K562 (cell line): ENCODE data around the gene GLIS1. TPM values are rescaled to one million over a fixed set of nuclear protein-coding genes. Genes with fewer than 3 reads are reported as not detected.

ENCODE experiments used
- ATAC-seq: fragments of 200-7000 bp; cut with Tn5 transposase; 3 replicates; pipeline ENCODE4 v1.9.1; 2020; ENCODE audit warnings: moderate library complexity
- BruUV-seq: library from RNA; stranded (reverse); fragments of 400-500 nt; replicated peaks from 2 replicates; lab custom pipeline; 2021; lab: Mats Ljungman, UMichigan
- CTCF ChIA-PET: fragments of 300-600 bp; formaldehyde crosslinking; extraction: SDS; loops from one replicate; lab custom pipeline; 2021; ENCODE audit warnings: low intra/inter-chr PET ratio; lab: Yijun Ruan, JAX
- POLR2A ChIA-PET: fragments of 300-600, 350-650 bp; sonication (Branson Sonifier 250); formaldehyde crosslinking; extraction: SDS; loops from one replicate; lab custom pipeline; 2021; ENCODE audit warnings: antibody characterized with exemption, inconsistent platforms; lab: Yijun Ruan, JAX
- DNase-seq, 4 experiments: peaks; one replicate each; pipeline versions ENCODE4 v3.0.0 to v3.0.0-alpha.2; 2011 to 2018; ENCODE audit warnings: low spot score in 3 of 4, mixed read lengths in 3 of 4; ENCODE audit errors: extremely low read depth in 1 of 4
- FAIRE-seq: peaks from 2 replicates; lab custom pipeline; 2011; peaks lifted over from hg19 to GRCh38; lab: Jason Lieb, UNC
- H2AFZ ChIP-seq: 2 replicates; pipeline ENCODE4 v1.6.0; 2011; ENCODE audit warnings: low read depth, low read length, control low read depth, inconsistent platforms
- H3K27ac ChIP-seq: fragments of 200-600 bp; 3 replicates; pipeline ENCODE4 v1.8.0; 2011; ENCODE audit warnings: low read depth, mild to moderate bottlenecking, control low read depth, inconsistent platforms, low read length, moderate library complexity, mixed read lengths; ENCODE audit errors: extremely low read depth
- H3K27me3 ChIP-seq, 2 experiments: fragments of 300-600 bp in 1 of 2; 2 replicates in 1 of 2; 3 replicates in 1 of 2; pipeline versions ENCODE4 v1.6.0 to v1.8.0; 2011; ENCODE audit warnings: inconsistent platforms in 2 of 2, low read length in 2 of 2, mild to moderate bottlenecking in 1 of 2, mixed read lengths in 1 of 2, moderate library complexity in 1 of 2; ENCODE audit not compliant: control insufficient read depth in 2 of 2, insufficient read depth in 2 of 2
- H3K36me3 ChIP-seq: fragments of 300-600 bp; 3 replicates; pipeline ENCODE4 v1.8.0; 2011; ENCODE audit warnings: mild to moderate bottlenecking, low read length, inconsistent platforms; ENCODE audit not compliant: control insufficient read depth, insufficient read depth
- H3K4me1 ChIP-seq, 2 experiments: fragments of 200-600 bp in 1 of 2; replicated peaks in 1 of 2; 2 replicates in 1 of 2; 3 replicates in 1 of 2; pipeline versions ENCODE4 v1.5.1 to v1.8.0; 2011; ENCODE audit warnings: inconsistent platforms in 2 of 2, low read length in 2 of 2, mild to moderate bottlenecking in 1 of 2, mixed read lengths in 1 of 2, moderate library complexity in 1 of 2; ENCODE audit not compliant: control insufficient read depth in 2 of 2, insufficient read depth in 2 of 2
- H3K4me2 ChIP-seq: 2 replicates; pipeline ENCODE4 v1.6.1; 2011; ENCODE audit warnings: low read length, control low read depth, inconsistent platforms, mixed read lengths; ENCODE audit not compliant: insufficient read depth
- H3K4me3 ChIP-seq: fragments of 200-600 bp; sonication (generic), shearing (Covaris generic); 2 replicates; pipeline ENCODE4 v1.5.1; 2016; ENCODE audit warnings: control low read depth, inconsistent platforms
- H3K79me2 ChIP-seq: fragments of 200-600 bp; 3 replicates; pipeline ENCODE4 v1.8.0; 2011; ENCODE audit warnings: low read length, inconsistent platforms; ENCODE audit not compliant: control insufficient read depth, insufficient read depth
- H3K9ac ChIP-seq, 2 experiments: 2 replicates each; pipeline versions ENCODE4 v1.6.0 to v1.6.1; 2011; ENCODE audit warnings: low read depth in 2 of 2, low read length in 2 of 2, control low read depth in 1 of 2, inconsistent platforms in 1 of 2, mild to moderate bottlenecking in 1 of 2, mixed read lengths in 1 of 2; ENCODE audit not compliant: insufficient read depth in 1 of 2
- H3K9me1 ChIP-seq: one replicate; pipeline ENCODE4 v1.6.0; 2011; ENCODE audit warnings: inconsistent platforms, mild to moderate bottlenecking, low read length, moderate library complexity; ENCODE audit not compliant: control insufficient read depth, insufficient read depth
- H3K9me3 ChIP-seq: replicated peaks from 2 replicates; pipeline ENCODE4 v1.5.1; 2011; ENCODE audit warnings: low read depth, low read length, inconsistent platforms; ENCODE audit not compliant: control insufficient read depth, insufficient read depth
- H4K20me1 ChIP-seq: replicated peaks from 2 replicates; pipeline ENCODE4 v1.6.1; 2011; ENCODE audit warnings: low read length, inconsistent platforms, mixed read lengths; ENCODE audit not compliant: control insufficient read depth, insufficient read depth
- CBX2 ChIP-seq: fragments of 200-600 bp; sonication (generic); IDR thresholded peaks from one replicate; pipeline ENCODE4 v1.6.1; 2012; ENCODE audit warnings: mild to moderate bottlenecking, low read length, inconsistent platforms; ENCODE audit not compliant: insufficient read depth, poor library complexity, severe bottlenecking
- FOXK1 ChIP-seq: sonication (generic); formaldehyde crosslinking; IDR thresholded peaks from 2 replicates; pipeline ENCODE4 v1.8.0; 2022; ENCODE audit warnings: missing genetic modification reagents, mild to moderate bottlenecking, borderline replicate concordance
- HMGN3 ChIP-seq: IDR thresholded peaks from 2 replicates; pipeline ENCODE4 v1.6.1; 2011; ENCODE audit warnings: borderline replicate concordance, low read depth, mild to moderate bottlenecking, mixed read lengths, low read length; ENCODE audit not compliant: insufficient read length; ENCODE audit errors: extremely low read depth
- LCOR ChIP-seq: sonication (generic); formaldehyde crosslinking; IDR thresholded peaks from 2 replicates; pipeline ENCODE4 v1.8.0; 2022; ENCODE audit warnings: mild to moderate bottlenecking, missing genetic modification reagents
- NCOR1 ChIP-seq: fragments of 450-650 bp; IDR thresholded peaks from 2 replicates; pipeline ENCODE4 v1.6.1; 2016; ENCODE audit warnings: mild to moderate bottlenecking, moderate library complexity
- NRF1 ChIP-seq, 2 experiments: fragments of 450-650 bp; IDR thresholded peaks in 1 of 2; conservative IDR thresholded peaks in 1 of 2; 2 replicates each; pipeline ENCODE4 v1.6.1; 2014; ENCODE audit warnings: mild to moderate bottlenecking in 2 of 2
- PHF20 ChIP-seq: fragments of 450-650 bp; IDR thresholded peaks from 2 replicates; pipeline ENCODE4 v1.6.1; 2018; ENCODE audit not compliant: partially characterized antibody
- ZC3H11A ChIP-seq: IDR thresholded peaks from 2 replicates; pipeline ENCODE4 v1.6.1; 2012; ENCODE audit warnings: low read depth, low read length, improper control_type of control experiment
- ZNF175 ChIP-seq: fragments of 200-800 bp; sonication (Bioruptor generic); IDR thresholded peaks from 2 replicates; pipeline ENCODE4 v1.6.1; 2016; ENCODE audit warnings: low read depth, mild to moderate bottlenecking, missing genetic modification characterization, missing compliant biosample characterization
- ZNF316 ChIP-seq: fragments of 450-650 bp; IDR thresholded peaks from 2 replicates; pipeline ENCODE4 v1.6.1; 2016
- ZNF436 ChIP-seq: fragments of 250-450, 450-650 bp; sonication (Bioruptor Pico); formaldehyde crosslinking; IDR thresholded peaks from 2 replicates; pipeline ENCODE4 v1.7.0; 2020; ENCODE audit warnings: mild to moderate bottlenecking
- WGBS: fragments of 100-300 bp; shearing (Covaris generic); methylation state at CpG from one replicate; pipeline ENCODE4 v1.1.6; 2016; ENCODE audit warnings: low coverage, mixed read lengths; ENCODE audit not compliant: insufficient coverage; ENCODE audit errors: missing lambda C conversion rate; 5-methylcytosine and 5-hydroxymethylcytosine counted together
- in situ Hi-C: fragments of 300-500 bp; cut with MboI; formaldehyde crosslinking; loops from 4 replicates; pipeline ENCODE4 v1.15.0; 2018; ENCODE audit warnings: inconsistent platforms, mixed read lengths
- intact Hi-C: fragments of 100-400 bp; cut with micrococcal nuclease; formaldehyde crosslinking; loops from 2 replicates; pipeline ENCODE4 v1.14.2; 2022
- polyA plus RNA-seq, 8 experiments: library from polyadenylated mRNA; depleted of rRNA in 4 of 8; stranded (reverse) in 5 of 8; unstranded in 3 of 8; fragments of >200 nt; fragmentation: Nextera tagmentation in 2 of 8; fragmentation: Illumina TruSeq in 1 of 8; extraction: Ambion mirVana in 2 of 8; extraction: Trizol in 1 of 8; gene quantifications; 2 replicates each; pipeline versions ENCODE4 v1.2.1 to v1.2.3, GENCODE V29; 2011 to 2014; ENCODE audit warnings: inconsistent platforms in 1 of 8, missing spikeins in 1 of 8
- total RNA-seq, 7 experiments: library from RNA; depleted of rRNA in 6 of 7; stranded (reverse); fragments of >200 nt in 6 of 7; fragmentation: Illumina TruSeq in 2 of 7; extraction: Trizol in 2 of 7; gene quantifications; 2 replicates each; pipeline versions ENCODE4 v1.2.1 to v1.2.3, GENCODE V29; 2011 to 2021; ENCODE audit warnings: low replicate concordance in 1 of 7
- TF ChIP-seq, protein P1 (sequence below): fragments of 150-350 bp; conservative IDR thresholded peaks from 2 replicates; pipeline ENCODE4 v1.6.1; 2014; ENCODE audit warnings: low read length
- TF ChIP-seq, protein P2 (sequence below): fragments of 250-450 bp; sonication (Bioruptor Pico); IDR thresholded peaks from 2 replicates; pipeline ENCODE4 v1.5.0; 2021; ENCODE audit warnings: mild to moderate bottlenecking, moderate library complexity
- TF ChIP-seq, protein P3 (sequence below): fragments of 450-650 bp; formaldehyde crosslinking; IDR thresholded peaks from 2 replicates; pipeline ENCODE4 v1.4.0; 2020; ENCODE audit warnings: mild to moderate bottlenecking, moderate library complexity

GLIS1 gene
- total and polyA plus RNA-seq, 9 of the 15 experiments (the other 6 are each of a cell fraction or from before 2014, with no cell fraction given): not detected

DNA sequence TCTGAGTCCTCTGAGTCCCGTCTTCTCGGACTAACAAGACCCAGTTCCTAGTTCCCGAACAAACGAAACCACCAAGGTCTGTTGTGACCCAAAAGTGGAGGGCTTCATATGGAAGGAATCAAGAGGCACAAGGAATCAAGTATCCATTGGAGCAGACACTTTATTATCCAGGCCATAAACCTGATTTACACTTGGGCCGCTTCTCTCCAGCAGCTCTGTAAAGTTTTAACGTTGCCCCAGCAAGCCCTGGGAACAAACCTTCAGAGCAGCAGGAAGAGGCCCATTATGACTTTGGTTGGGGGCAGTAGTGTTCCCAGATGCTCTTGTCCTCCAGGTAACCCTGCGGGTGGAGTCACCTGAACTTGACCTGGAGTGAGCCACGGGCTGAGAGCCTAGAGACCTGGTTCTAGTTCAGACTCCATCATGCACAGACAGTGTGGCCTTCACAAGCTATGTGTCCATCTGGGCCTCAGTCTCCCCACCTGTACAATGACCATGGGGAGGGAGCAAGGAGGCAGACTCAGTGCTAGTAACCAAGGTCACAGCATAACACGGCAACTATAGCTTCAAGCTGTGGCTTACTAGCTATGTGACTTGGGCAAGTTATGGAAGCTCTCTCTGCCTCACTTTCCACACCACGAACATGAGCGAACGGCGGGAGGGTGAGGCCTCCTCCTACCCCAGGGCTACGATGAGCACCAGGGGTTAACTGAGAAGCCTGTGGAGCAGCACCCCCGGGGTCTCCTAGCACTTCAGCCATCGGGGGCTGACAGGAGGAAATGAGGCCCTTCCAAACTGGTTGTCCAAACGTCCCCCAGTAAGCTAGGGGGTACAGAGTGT, 95.7 kb downstream of the GLIS1 start:
- POLR2A ChIA-PET: interaction anchor here (0.6 to 1.5 kb wide), 3 partner anchors 13 to 264 kb away, joined by 3 to 4 read pairs (median 3); no protein-coding TSS in a partner anchor
- Histone ChIP-seq H3K4me1 (no peaks in the 10 kb centered on the region), H3K79me2 (no peaks in the 10 kb centered on the region), H3K9ac (no peak overlapping the region), H3K27me3 (peaks cover 22 to 64% of the 10 kb centered on the region in 2 experiments), H3K36me3 (no peaks in the 10 kb centered on the region), H3K4me3 (no peak overlapping the region), H3K9me1 (no peaks in the 10 kb centered on the region), H2AFZ (no peak overlapping the region), H3K27ac (no peak overlapping the region), H3K9me3 (no peaks in the 10 kb centered on the region), H4K20me1 (peaks cover 7% of the 10 kb centered on the region; the same call in 1 of the 2 replicates), H3K4me2 (no peak overlapping the region)
- BruUV-seq: no TSS peak
- in situ Hi-C loops: no loop called here
- no peak for FAIRE-seq
- WGBS: 0% methylated on average over 17 of the region's 17 CpGs
- intact Hi-C loops: no loop called here
- CTCF ChIA-PET: no interaction called here
- no peak for ATAC-seq
- no peak for DNase-seq
- TF ChIP-seq NRF1 (conservative IDR thresholded peaks at IDR 0.05 in 1 of 2, IDR thresholded peaks at IDR 0.05 in 1 of 2): no peak
- TF ChIP-seq, protein P1, sequence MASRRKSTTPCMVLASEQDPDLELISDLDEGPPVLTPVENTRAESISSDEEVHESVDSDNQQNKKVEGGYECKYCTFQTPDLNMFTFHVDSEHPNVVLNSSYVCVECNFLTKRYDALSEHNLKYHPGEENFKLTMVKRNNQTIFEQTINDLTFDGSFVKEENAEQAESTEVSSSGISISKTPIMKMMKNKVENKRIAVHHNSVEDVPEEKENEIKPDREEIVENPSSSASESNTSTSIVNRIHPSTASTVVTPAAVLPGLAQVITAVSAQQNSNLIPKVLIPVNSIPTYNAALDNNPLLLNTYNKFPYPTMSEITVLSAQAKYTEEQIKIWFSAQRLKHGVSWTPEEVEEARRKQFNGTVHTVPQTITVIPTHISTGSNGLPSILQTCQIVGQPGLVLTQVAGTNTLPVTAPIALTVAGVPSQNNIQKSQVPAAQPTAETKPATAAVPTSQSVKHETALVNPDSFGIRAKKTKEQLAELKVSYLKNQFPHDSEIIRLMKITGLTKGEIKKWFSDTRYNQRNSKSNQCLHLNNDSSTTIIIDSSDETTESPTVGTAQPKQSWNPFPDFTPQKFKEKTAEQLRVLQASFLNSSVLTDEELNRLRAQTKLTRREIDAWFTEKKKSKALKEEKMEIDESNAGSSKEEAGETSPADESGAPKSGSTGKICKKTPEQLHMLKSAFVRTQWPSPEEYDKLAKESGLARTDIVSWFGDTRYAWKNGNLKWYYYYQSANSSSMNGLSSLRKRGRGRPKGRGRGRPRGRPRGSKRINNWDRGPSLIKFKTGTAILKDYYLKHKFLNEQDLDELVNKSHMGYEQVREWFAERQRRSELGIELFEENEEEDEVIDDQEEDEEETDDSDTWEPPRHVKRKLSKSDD: no peak
- TF ChIP-seq PHF20: no peak
- TF ChIP-seq ZNF316: no peak
- no peak for TF ChIP-seq ZNF436 (CRISPR knock-in tag)
- no peak for TF ChIP-seq NCOR1
- TF ChIP-seq LCOR (CRISPR knock-in tag): no peak
- no peak for TF ChIP-seq CBX2
- no peak for TF ChIP-seq ZNF175 (CRISPR knock-in tag)
- TF ChIP-seq, protein P2, sequence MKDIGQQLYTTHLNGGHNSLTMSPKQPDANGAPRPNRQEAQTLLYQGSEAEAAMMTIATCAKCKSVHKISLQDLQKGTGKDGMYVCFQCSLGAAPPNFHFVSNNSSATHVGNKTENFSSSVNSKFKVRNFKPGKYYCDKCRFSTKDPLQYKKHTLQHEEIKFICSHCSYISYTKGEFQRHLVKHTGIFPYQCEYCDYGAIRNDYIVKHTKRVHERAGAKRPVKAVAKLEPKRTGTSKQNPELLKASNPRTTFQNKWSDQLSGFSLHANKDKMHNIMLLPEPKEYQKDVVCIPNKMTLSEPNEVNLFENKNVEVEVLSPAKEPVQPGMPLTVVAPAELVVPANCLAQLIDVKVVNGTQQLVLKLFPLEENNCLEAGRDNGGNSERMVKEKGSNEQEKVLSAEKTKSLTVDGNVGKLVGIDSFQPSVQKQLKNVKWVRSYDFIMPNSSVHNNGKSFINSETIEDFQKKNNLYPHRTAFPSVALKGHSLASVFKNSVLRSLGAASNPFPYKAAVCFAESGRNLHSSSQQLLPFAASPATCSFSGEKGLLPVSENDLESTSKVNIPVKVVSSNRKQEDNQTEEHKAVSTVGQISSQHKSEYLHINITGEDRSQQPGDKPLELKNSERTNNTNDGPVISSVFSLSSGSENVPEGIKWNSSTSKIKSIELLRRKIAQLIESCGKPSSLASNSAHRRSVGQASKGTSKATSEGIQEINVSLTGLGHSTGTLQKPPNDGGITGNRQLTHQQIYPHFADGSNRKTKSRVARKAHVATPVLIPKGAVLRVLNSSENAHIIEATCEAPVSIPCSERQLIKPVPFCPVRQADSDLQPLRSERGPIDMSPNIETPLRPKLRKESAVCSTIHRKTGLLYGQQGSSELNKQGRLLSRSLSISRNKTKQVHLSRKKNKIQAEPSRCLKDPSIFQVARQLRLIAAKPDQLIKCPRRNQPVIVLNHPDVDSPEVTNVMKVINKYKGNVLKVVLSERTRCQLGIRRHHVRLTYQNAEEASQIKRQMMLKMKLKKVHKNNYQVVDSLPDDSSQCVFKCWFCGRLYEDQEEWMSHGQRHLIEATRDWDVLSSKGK (CRISPR knock-in tag): no peak
- no peak for TF ChIP-seq HMGN3
- TF ChIP-seq, protein P3, sequence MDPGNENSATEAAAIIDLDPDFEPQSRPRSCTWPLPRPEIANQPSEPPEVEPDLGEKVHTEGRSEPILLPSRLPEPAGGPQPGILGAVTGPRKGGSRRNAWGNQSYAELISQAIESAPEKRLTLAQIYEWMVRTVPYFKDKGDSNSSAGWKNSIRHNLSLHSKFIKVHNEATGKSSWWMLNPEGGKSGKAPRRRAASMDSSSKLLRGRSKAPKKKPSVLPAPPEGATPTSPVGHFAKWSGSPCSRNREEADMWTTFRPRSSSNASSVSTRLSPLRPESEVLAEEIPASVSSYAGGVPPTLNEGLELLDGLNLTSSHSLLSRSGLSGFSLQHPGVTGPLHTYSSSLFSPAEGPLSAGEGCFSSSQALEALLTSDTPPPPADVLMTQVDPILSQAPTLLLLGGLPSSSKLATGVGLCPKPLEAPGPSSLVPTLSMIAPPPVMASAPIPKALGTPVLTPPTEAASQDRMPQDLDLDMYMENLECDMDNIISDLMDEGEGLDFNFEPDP (CRISPR knock-in tag): no peak
- TF ChIP-seq FOXK1 (CRISPR knock-in tag): no peak
- TF ChIP-seq ZC3H11A: no peak
